ENCODE results near the gene TM4SF18. TPM values are rescaled to one million over a fixed set of nuclear protein-coding genes. Genes with fewer than 3 reads are reported as not detected.

TM4SF18 gene
- polyA plus RNA-seq, 1 donor (not counting 4 experiments of a cell fraction or from before 2014, with no cell fraction given) = not detected

DNA sequence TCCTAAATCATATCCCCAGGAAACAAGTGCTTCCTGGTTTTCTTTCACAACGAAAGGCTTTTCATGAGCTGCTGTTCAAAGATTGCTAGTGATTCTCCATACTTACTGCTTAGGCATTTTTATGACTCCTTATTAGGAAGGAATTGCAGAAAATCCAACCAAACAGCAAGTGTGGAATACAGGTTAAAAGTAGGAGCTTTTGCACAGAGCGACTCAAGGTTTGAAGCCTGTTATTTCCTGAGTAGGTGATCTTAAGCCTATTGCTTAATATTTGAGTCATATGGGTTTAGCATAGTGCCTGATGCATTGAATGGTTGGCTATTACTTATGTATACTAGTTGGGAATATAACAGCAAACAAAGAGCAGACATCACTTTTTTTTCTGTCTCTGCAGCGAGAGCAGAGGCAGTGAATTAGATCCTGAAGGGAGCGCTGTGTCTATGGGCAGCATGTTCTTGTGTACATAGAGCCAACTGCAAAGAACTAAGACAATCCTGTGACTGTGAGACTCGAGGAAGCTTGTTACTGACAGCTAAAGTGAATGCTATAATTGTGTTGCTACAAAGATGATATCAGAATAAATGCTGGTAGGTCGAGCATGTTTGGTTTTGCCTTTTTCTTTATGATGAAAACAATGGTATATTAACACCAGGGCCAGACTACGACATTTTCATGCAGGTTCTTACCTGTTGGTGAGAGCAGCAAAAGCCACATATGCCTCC lies 37.7 kb upstream of the TM4SF18 start:
- peaks cover 16% of the 10 kb centered on the region for H3K79me2 ChIP-seq (ENCODE audit: control insufficient read depth, insufficient read depth, low read length)
- peak overlapping the region; percentile 87 for H3K27ac ChIP-seq (ENCODE audit: control insufficient read depth, insufficient read depth, low read length)
- TF ChIP-seq, protein P1, sequence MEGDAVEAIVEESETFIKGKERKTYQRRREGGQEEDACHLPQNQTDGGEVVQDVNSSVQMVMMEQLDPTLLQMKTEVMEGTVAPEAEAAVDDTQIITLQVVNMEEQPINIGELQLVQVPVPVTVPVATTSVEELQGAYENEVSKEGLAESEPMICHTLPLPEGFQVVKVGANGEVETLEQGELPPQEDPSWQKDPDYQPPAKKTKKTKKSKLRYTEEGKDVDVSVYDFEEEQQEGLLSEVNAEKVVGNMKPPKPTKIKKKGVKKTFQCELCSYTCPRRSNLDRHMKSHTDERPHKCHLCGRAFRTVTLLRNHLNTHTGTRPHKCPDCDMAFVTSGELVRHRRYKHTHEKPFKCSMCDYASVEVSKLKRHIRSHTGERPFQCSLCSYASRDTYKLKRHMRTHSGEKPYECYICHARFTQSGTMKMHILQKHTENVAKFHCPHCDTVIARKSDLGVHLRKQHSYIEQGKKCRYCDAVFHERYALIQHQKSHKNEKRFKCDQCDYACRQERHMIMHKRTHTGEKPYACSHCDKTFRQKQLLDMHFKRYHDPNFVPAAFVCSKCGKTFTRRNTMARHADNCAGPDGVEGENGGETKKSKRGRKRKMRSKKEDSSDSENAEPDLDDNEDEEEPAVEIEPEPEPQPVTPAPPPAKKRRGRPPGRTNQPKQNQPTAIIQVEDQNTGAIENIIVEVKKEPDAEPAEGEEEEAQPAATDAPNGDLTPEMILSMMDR (optimal IDR thresholded peaks at IDR 0.05 in 1 of 3, IDR thresholded peaks at IDR 0.05 in 1 of 3, conservative IDR thresholded peaks at IDR 0.05 in 1 of 3; ENCODE audit: extremely low read depth in 1 of 3, insufficient read depth in 2 of 3, low read length in 3 of 3) = peak in 2 of 3 experiments; percentile 32 to 41
- no peak for TF ChIP-seq EZH2 (IDR thresholded peaks at IDR 0.05; ENCODE audit: low read length)
- FAIRE-seq = peak; percentile 91
- peak overlapping the region; percentile 87 for H3K4me2 ChIP-seq (ENCODE audit: control insufficient read depth, extremely low read depth, insufficient read depth, low read depth, low read length)
- peaks cover 73% of the 10 kb centered on the region for H3K4me1 ChIP-seq (ENCODE audit: control insufficient read depth, extremely low read depth, insufficient read depth, low read length)
- DNase-seq (ENCODE audit: low read depth, low spot score) = no peak
- H3K9me3 ChIP-seq (ENCODE audit: control insufficient read depth, low read depth, low read length) = no peaks in the 10 kb centered on the region
- dilution Hi-C loops (cut with MboI; ENCODE audit: extremely low pct_ligation_motif_present, low sequenced_read_pairs) = no loop called here
- no peaks in the 10 kb centered on the region for H3K27me3 ChIP-seq (ENCODE audit: control insufficient read depth, extremely low read depth, insufficient read depth, low read length)
- H3K9me1 ChIP-seq (ENCODE audit: control insufficient read depth, extremely low read depth, insufficient read depth, low read length) = no peaks in the 10 kb centered on the region
- peak overlapping the region; percentile 4 to 59 (median 47) for H3K4me3 ChIP-seq (ENCODE audit: control insufficient read depth in 2 of 3, extremely low read depth in 1 of 3, insufficient read depth in 2 of 3, low read depth in 1 of 3, low read length in 3 of 3)
- H4K20me1 ChIP-seq (ENCODE audit: control insufficient read depth, extremely low read depth, insufficient read depth, low read length) = no peaks in the 10 kb centered on the region
- H3K9ac ChIP-seq (ENCODE audit: control insufficient read depth, extremely low read depth, insufficient read depth, low read length) = peak overlapping the region; percentile 64
- H3K36me3 ChIP-seq (ENCODE audit: control insufficient read depth in 2 of 2, extremely low read depth in 1 of 2, insufficient read depth in 2 of 2, low read length in 2 of 2) = peaks cover 12 to 29% of the 10 kb centered on the region in 2 experiments
- no peak overlapping the region for H2AFZ ChIP-seq (ENCODE audit: control insufficient read depth, low read length)

DNA sequence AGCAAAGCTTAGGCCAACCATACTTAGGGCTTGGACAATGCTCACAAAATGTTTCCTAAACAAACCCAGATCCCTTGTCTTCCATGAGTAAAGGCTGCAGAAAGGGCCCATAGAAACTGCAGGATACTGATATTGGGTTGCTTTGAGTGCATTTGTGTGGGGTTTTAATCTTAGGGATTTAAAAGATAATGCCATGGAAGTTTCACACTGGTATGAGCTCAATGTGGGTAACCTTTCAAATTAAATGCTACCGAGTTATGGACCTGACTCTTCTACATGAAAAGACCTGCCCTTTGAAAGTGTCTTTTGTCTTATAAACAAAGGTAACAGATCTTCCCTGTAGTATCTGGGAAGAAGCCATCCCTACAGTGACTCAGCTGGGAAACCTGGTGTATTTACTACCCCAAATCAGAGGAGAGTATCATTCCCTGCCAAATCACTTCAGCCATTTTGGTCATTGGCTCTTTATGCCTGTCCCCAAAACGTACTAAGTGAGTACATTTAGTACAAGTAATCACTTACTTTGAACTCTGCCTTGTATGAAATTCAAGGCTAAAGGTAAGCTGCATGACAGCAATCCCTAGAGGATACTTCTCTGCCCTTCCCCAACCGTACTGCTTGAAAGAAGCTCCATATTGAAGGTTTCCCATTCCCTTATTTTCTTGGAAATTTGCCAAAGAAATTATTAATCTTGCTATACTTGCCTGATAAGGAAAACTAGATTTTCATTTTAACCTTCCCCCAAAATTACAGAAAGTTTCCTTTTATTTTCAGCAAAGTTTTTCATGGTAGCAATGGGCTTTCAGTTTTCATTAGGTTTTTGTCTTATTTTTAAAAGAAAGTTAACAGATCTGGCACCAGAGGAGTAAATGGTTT lies 36.8 kb upstream of the TM4SF18 start:
- H2AFZ ChIP-seq (ENCODE audit: control insufficient read depth, low read length) = no peak overlapping the region
- no peaks in the 10 kb centered on the region for H3K9me3 ChIP-seq (ENCODE audit: control insufficient read depth, low read depth, low read length)
- H3K27me3 ChIP-seq (ENCODE audit: control insufficient read depth, extremely low read depth, insufficient read depth, low read length) = no peaks in the 10 kb centered on the region
- H3K9ac ChIP-seq (ENCODE audit: control insufficient read depth, extremely low read depth, insufficient read depth, low read length) = peak overlapping the region; percentile 64
- peak overlapping the region; percentile 87 for H3K4me2 ChIP-seq (ENCODE audit: control insufficient read depth, extremely low read depth, insufficient read depth, low read depth, low read length)
- H4K20me1 ChIP-seq (ENCODE audit: control insufficient read depth, extremely low read depth, insufficient read depth, low read length) = no peaks in the 10 kb centered on the region
- no peaks in the 10 kb centered on the region for H3K9me1 ChIP-seq (ENCODE audit: control insufficient read depth, extremely low read depth, insufficient read depth, low read length)
- peak overlapping the region; percentile 87 for H3K27ac ChIP-seq (ENCODE audit: control insufficient read depth, insufficient read depth, low read length)
- peak overlapping the region in 1 of 3 experiments; percentile 59 for H3K4me3 ChIP-seq (ENCODE audit: control insufficient read depth in 2 of 3, extremely low read depth in 1 of 3, insufficient read depth in 2 of 3, low read depth in 1 of 3, low read length in 3 of 3)
- H3K4me1 ChIP-seq (ENCODE audit: control insufficient read depth, extremely low read depth, insufficient read depth, low read length) = peaks cover 72% of the 10 kb centered on the region
- no peak for DNase-seq (ENCODE audit: low read depth, low spot score)
- peak; percentile 68 for FAIRE-seq
- peaks cover 7% of the 10 kb centered on the region for H3K79me2 ChIP-seq (ENCODE audit: control insufficient read depth, insufficient read depth, low read length)
- TF ChIP-seq, protein P1 (optimal IDR thresholded peaks at IDR 0.05 in 1 of 3, IDR thresholded peaks at IDR 0.05 in 1 of 3, conservative IDR thresholded peaks at IDR 0.05 in 1 of 3; ENCODE audit: extremely low read depth in 1 of 3, insufficient read depth in 2 of 3, low read length in 3 of 3) = no peak
- no peak for TF ChIP-seq EZH2 (IDR thresholded peaks at IDR 0.05; ENCODE audit: low read length)
- peaks cover 8 to 25% of the 10 kb centered on the region in 2 experiments for H3K36me3 ChIP-seq (ENCODE audit: control insufficient read depth in 2 of 2, extremely low read depth in 1 of 2, insufficient read depth in 2 of 2, low read length in 2 of 2)
- dilution Hi-C loops (cut with MboI; ENCODE audit: extremely low pct_ligation_motif_present, low sequenced_read_pairs) = no loop called here
